ENCODE data around the gene SLC5A5.
"Not testable (repeated sequence)": the region's sequence is repeated elsewhere in the genome, so short reads cannot be mapped to it uniquely, and the experiment has no call there.

SLC5A5 gene

DNA sequence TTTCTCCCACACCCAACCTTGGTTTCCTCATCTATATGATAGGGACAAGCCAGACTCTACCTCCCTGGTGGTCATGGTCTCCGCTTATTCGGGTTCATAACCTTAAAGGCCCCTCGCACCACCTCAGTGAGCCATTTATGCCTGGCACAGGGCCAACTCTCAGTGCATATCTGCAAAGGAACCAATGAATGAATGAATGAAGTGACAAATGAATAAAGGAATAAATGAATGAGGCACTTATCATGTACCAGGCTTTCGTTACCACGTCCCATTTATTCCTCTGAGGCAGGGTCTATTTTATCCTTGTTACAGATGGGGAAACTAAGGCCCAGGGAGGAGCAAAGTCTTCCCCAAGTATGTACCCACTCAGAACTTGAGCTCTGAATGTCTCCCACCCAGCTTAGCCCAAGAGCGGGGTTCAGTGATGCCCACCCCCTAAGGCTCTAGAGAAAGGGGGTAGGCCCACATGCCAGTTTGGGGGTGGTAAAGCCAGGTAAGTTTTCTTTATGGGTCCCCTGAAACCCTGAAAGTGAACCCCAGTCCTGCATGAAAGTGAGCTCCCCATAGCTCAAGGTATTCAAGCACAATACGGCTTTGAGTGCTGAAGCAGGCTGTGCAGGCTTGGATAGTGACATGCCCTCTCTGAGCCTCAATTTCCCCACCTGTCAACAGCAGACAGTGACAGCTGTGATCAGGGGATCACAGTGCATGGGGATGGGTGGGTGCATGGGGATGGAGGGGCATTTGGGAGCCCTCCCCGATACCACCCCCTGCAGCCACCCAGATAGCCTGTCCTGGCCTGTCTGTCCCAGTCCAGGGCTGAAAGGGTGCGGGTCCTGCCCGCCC, 490 bp upstream of the SLC5A5 start:
- no peak for DNase-seq (ENCODE audit: low spot score)

DNA sequence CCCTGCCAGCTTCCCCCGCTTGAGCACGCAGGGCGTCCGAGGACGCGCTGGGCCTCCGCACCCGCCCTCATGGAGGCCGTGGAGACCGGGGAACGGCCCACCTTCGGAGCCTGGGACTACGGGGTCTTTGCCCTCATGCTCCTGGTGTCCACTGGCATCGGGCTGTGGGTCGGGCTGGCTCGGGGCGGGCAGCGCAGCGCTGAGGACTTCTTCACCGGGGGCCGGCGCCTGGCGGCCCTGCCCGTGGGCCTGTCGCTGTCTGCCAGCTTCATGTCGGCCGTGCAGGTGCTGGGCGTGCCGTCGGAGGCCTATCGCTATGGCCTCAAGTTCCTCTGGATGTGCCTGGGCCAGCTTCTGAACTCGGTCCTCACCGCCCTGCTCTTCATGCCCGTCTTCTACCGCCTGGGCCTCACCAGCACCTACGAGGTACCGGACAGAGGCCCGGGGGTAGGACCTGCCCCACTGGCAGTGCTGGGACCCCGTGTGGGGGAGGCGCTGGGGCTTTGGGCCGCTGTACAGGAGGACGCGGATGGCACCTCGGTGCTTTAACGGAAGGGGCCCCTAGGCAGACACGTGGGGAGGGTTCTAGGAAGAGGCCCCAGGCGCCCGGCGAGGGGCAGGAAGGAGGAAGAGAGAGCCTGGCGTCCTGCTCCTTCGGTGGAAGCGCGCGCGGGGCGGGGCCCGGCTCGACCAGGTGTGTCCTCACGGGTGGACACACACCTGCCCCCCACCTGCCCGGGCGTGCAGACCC, 681 bp downstream of the SLC5A5 start:
- DNase-seq (ENCODE audit: low spot score): no peak

DNA sequence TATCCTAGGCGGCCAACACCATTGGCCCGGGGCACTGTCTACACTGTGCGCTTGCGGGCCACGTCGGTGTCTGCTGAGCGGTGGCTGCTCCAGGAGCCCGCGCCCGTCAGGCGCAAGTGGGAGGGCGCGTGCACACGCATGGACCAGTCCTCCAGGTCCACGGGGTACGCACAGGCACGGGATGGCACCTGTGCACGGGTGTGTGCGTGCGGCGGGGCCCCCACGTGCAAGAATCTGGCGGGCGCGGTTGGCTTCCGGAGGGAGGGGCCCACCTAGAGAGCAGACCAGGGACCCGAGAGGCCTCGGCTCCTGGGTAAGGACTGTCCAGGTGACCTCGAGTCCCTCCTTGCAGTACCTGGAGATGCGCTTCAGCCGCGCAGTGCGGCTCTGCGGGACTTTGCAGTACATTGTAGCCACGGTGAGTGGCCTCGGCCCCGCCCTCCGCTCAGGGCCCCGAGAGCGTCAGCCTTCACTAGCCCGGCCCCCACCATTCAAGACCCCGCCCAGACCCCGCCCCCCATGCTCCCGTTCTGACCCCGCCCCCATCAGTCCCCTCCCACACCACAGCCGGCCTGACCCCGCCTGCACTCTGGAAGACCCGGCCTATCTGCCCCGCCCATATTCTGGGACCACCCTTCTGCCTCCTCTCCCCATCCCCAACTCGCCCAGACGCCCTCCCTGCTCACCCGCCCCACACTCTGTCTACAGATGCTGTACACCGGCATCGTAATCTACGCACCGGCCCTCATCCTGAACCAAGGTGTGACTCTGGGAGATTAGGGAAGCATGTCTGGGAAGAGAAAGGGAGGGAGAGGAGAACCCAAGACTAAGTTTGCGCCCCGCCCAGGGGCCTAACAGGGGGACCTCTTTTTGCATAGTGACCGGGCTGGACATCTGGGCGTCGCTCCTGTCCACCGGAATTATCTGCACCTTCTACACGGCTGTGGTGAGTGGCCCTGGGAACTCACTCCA, 2.3 kb downstream of the SLC5A5 start:
- peak; percentile 69 for DNase-seq (ENCODE audit: low spot score)

GRCh38 chr19:17874758-17875135, 3.0 kb downstream of the SLC5A5 start:
- DNase-seq (ENCODE audit: low spot score): no peak

GRCh38 chr19:17877696-17878095, 6.0 kb downstream of the SLC5A5 start:
- DNase-seq (ENCODE audit: low spot score): no peak

GRCh38 chr19:17879466-17879865, 7.7 kb downstream of the SLC5A5 start:
- DNase-seq (ENCODE audit: low spot score): no peak

- DNase-seq (ENCODE audit: low spot score): no peak
Measured at GRCh38 chr19:17881701-17882100, 10.0 kb downstream of the SLC5A5 start.

- DNase-seq (ENCODE audit: low spot score): no peak
Measured at GRCh38 chr19:17883627-17884410, 12.1 kb downstream of the SLC5A5 start.

DNA sequence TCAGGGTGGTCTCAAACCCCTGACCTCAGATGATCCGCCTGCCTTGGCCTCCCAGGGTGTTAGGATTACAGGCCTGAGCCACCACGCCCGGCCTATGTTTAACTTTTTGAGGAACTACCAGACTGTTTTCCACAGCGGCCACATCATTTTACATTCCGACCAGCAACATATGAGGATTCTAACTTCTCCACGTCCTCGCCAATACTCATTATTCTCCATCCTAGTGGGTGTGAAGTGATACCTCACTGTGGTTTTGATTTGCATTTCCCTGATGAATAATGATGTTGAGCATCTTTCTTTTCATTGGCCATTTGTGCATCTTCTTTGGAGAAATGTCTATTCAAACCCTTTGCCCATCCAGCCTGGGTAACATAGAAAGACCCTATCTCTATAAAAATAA, 14.8 kb downstream of the SLC5A5 start:
- no peak for DNase-seq (ENCODE audit: low spot score)

- not testable (repeated sequence) for DNase-seq (ENCODE audit: low spot score)
Measured at GRCh38 chr19:17887221-17887620, 15.5 kb downstream of the SLC5A5 start.

GRCh38 chr19:17888260-17888659, 16.5 kb downstream of the SLC5A5 start:
- DNase-seq (ENCODE audit: low spot score): no peak

DNA sequence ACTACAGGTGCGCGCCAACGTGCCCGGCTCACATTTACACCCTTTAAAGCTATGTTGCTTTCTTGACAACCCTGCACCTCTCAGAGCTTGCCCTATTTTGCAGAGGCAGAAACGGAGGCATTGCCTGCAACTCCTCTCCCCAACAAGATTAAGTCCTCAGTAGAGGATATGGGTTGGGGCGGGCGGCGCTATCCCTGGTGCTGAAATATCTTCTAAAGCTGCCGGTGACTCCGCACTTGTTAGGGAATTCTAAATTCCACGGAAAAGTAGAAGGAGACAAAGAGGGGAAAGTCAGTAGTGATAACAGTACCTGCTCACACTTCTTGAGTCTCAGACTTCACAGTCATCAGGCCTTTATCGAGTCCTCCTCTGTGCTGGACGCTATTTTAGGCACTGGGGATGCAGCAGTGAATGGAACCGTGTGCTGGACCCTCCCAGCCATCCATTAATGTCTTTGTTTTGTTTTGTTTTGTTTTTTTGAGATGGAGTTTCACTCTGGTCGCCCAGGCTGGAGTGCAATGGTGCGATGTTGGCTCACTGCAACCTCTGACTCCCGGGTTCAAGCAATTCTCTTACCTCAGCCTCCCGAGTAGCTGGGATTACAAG, 18.0 kb downstream of the SLC5A5 start:
- peak; percentile 71 for DNase-seq (ENCODE audit: low spot score)

DNA sequence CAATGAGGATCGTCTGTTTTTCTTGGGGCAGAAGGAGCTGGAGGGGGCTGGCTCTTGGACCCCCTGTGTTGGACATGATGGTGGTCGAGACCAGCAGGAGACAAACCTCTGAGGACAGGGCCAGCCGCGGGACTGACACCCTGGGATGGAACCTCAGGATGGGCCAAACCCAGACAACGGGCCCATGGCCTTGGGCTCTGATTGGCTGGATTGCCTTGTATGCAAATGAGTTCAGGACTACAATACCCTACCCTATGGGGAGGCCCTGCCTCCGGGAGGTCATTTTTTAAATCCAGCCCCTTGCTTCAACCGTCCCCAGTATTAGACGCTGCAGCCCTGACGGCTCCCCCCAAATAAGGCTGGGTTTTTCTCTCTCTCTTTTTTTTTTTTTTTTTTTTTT, 22.0 kb downstream of the SLC5A5 start:
- no peak for DNase-seq (ENCODE audit: low spot score)

- DNase-seq (ENCODE audit: low spot score): no peak
Measured at GRCh38 chr19:17902701-17903100, 31.0 kb downstream of the SLC5A5 start.

GRCh38 chr19:17908244-17908643, 36.5 kb downstream of the SLC5A5 start:
- DNase-seq (ENCODE audit: low spot score): no peak

DNA sequence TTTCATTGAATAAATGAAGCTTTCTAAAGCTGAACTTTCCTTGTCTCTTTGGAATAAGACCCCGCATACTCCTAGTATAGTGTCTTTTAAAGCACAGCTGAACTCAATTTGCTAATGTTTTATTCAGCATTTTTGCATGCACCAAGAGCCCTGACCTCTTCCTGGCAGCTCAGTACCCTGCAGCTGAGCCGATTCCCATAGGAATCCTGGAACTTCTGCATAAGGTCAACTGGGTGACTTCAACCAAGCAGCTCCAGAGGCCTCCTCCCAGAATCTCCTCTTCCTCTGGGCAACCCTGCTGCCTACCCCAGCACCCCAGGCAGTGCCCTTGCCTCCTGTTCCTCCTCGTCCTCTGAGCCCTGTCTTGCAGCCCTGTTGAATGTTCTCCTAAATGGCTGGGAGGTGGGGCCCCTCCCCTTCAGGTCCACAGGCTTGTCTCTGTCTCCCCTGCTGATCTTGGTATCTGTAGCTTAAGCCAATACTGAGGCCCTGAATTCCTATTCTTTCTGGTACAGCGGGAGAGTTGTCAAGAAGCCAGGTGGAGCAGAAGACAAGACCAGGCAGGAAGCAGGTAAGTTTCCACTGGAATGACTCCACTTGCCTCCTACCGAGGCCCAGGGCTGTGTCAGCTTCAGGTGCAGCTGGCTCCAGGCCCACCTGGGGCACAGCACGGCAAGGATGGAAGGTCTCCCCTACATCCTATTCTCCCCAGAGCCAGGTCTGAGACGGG, 37.4 kb downstream of the SLC5A5 start:
- no peak for DNase-seq (ENCODE audit: low spot score)

GRCh38 chr19:17910791-17911360, 39.1 kb downstream of the SLC5A5 start:
- no peak for DNase-seq (ENCODE audit: low spot score)

DNA sequence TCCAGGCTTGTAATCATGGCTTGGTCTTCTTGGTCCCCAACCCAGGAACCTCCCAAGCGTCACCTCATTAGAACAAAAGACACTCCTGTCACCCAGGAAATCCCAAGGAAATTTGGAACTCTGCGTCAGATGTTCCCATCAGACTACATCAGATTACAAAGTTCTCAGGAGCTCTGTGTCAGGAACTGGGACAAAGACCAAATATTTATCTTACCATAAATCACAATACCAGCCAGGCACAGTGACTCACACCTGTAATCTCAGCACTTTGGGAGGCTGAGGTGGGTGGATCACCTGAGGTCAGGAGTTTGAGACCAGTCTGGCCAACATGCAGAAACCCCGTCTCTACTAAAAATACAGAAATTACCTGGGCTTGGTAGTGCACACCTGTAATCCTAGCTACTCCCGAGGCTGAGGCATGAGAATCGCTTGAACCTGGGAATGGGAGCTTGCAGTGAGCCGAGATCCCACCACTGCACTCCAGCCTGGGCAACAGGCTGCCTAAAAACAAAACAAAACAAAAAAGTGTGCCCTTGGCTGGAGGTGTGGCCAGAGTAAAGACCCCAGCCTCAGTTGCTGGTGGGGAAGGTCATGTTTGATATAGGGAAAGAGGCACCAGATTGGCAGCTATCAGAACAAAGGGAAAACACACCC, 44.3 kb downstream of the SLC5A5 start:
- no peak for DNase-seq (ENCODE audit: low spot score)

- not testable (repeated sequence) for DNase-seq (ENCODE audit: low spot score)
Measured at GRCh38 chr19:17918151-17918550, 46.4 kb downstream of the SLC5A5 start.

Measured in COLO829 (cell line).